NCI-H345 treated with DMSO at 0.1 percent for 48 hours (cell line): ENCODE results near the gene KLB.

Experiments
- DNase-seq: peaks from one replicate; lab custom pipeline; 2025; ENCODE audit not compliant: unreplicated experiment; lab: John Stamatoyannopoulos, UW

The KLB gene

GRCh38 chr4:39458505-39459300 lies 52.0 kb downstream of the KLB start, which contains the start of the genes LIAS and RPL9:
Gene LIAS, plus strand, starts transcription at chr4:39459056. Its CDS starts 62 bp downstream, at chr4:39459118.
Gene RPL9, minus strand, starts transcription at chr4:39458922. Its CDS starts 483 bp downstream, at chr4:39458439.
- DNase-seq, result peak; percentile 81

- no peak for DNase-seq
Observed at GRCh38 chr4:39464886-39465501, 58.3 kb downstream of the KLB start.

- DNase-seq, result no peak
Observed at GRCh38 chr4:39466747-39467146, 60.0 kb downstream of the KLB start.

GRCh38 chr4:39467464-39467863 lies 60.7 kb downstream of the KLB start:
- no peak for DNase-seq

- DNase-seq, result peak; percentile 3
Observed at GRCh38 chr4:39469429-39470077, 62.8 kb downstream of the KLB start.

- no peak for DNase-seq
Observed at GRCh38 chr4:39470402-39470801, 63.7 kb downstream of the KLB start.

- DNase-seq, result no peak
Observed at GRCh38 chr4:39472396-39472795, 65.7 kb downstream of the KLB start.

- DNase-seq, result no peak
Observed at GRCh38 chr4:39476187-39476895, 69.6 kb downstream of the KLB start.

GRCh38 chr4:39480251-39480650 lies 73.5 kb downstream of the KLB start:
- no peak for DNase-seq

GRCh38 chr4:39480902-39481695 lies 74.4 kb downstream of the KLB start:
- no peak for DNase-seq

GRCh38 chr4:39484582-39485272 lies 78.0 kb downstream of the KLB start:
- no peak for DNase-seq

GRCh38 chr4:39486221-39486804 lies 79.6 kb downstream of the KLB start:
- DNase-seq, result no peak

- no peak for DNase-seq
Observed at GRCh38 chr4:39490322-39490721, 83.6 kb downstream of the KLB start.

GRCh38 chr4:39494354-39494753 lies 87.6 kb downstream of the KLB start:
- DNase-seq, result no peak

GRCh38 chr4:39495446-39496213 lies 88.9 kb downstream of the KLB start:
- no peak for DNase-seq

- DNase-seq, result no peak
Observed at GRCh38 chr4:39497909-39498726, 91.4 kb downstream of the KLB start.

GRCh38 chr4:39498727-39499020 lies 91.9 kb downstream of the KLB start:
- no peak for DNase-seq
